ENCODE data around the gene DRGX.

The DRGX gene

GRCh38 chr10:49395741-49396665, at the start of gene DRGX:
Gene DRGX, minus strand, starts transcription at chr10:49396089. Its CDS starts 649 bp downstream, at chr10:49395440.
- no peak for DNase-seq (ENCODE audit: low read depth in 2 of 2, low spot score in 1 of 2)

- no peak for DNase-seq (ENCODE audit: low read depth in 2 of 2, low spot score in 1 of 2)
Measured at GRCh38 chr10:49444349-49444748, 48.5 kb upstream of the DRGX start.

- no peak for DNase-seq (ENCODE audit: low read depth in 2 of 2, low spot score in 1 of 2)
Measured at GRCh38 chr10:49442863-49443262, 47.0 kb upstream of the DRGX start.

GRCh38 chr10:49441488-49442476, 45.9 kb upstream of the DRGX start:
- no peak for DNase-seq (ENCODE audit: low read depth in 2 of 2, low spot score in 1 of 2)

- DNase-seq (ENCODE audit: low read depth in 2 of 2, low spot score in 1 of 2): no peak
Measured at GRCh38 chr10:49435225-49435624, 39.3 kb upstream of the DRGX start.

- no peak for DNase-seq (ENCODE audit: low read depth in 2 of 2, low spot score in 1 of 2)
Measured at GRCh38 chr10:49433069-49433468, 37.2 kb upstream of the DRGX start.

- DNase-seq (ENCODE audit: low read depth in 2 of 2, low spot score in 1 of 2): no peak
Measured at GRCh38 chr10:49431426-49431825, 35.5 kb upstream of the DRGX start.

GRCh38 chr10:49429458-49429857, 33.6 kb upstream of the DRGX start:
- DNase-seq (ENCODE audit: low read depth in 2 of 2, low spot score in 1 of 2): no peak

- no peak for DNase-seq (ENCODE audit: low read depth in 2 of 2, low spot score in 1 of 2)
Measured at GRCh38 chr10:49426490-49427360, 30.8 kb upstream of the DRGX start.

GRCh38 chr10:49419005-49419404, 23.1 kb upstream of the DRGX start:
- no peak for DNase-seq (ENCODE audit: low read depth in 2 of 2, low spot score in 1 of 2)

- DNase-seq (ENCODE audit: low read depth in 2 of 2, low spot score in 1 of 2): no peak
Measured at GRCh38 chr10:49418328-49418727, 22.4 kb upstream of the DRGX start.

- no peak for DNase-seq (ENCODE audit: low read depth in 2 of 2, low spot score in 1 of 2)
Measured at GRCh38 chr10:49418053-49418326, 22.1 kb upstream of the DRGX start.

GRCh38 chr10:49417311-49418052, 21.6 kb upstream of the DRGX start:
- DNase-seq (ENCODE audit: low read depth in 2 of 2, low spot score in 1 of 2): no peak

GRCh38 chr10:49415846-49416245, 20.0 kb upstream of the DRGX start:
- DNase-seq (ENCODE audit: low read depth in 2 of 2, low spot score in 1 of 2): no peak

- no peak for DNase-seq (ENCODE audit: low read depth in 2 of 2, low spot score in 1 of 2)
Measured at GRCh38 chr10:49415109-49415508, 19.2 kb upstream of the DRGX start.

GRCh38 chr10:49414496-49414895, 18.6 kb upstream of the DRGX start:
- DNase-seq (ENCODE audit: low read depth in 2 of 2, low spot score in 1 of 2): no peak

GRCh38 chr10:49412571-49412970, 16.7 kb upstream of the DRGX start:
- no peak for DNase-seq (ENCODE audit: low read depth in 2 of 2, low spot score in 1 of 2)

GRCh38 chr10:49410365-49411074, 14.6 kb upstream of the DRGX start:
- no peak for DNase-seq (ENCODE audit: low read depth in 2 of 2, low spot score in 1 of 2)

- no peak for DNase-seq (ENCODE audit: low read depth in 2 of 2, low spot score in 1 of 2)
Measured at GRCh38 chr10:49409755-49410154, 13.9 kb upstream of the DRGX start.

All from stimulated activated CD8-positive, alpha-beta memory T cell treated with anti-CD3 and anti-CD28 coated beads, Interleukin-4, amount 100 ng/mL, for 4 hours (primary cell).